ENCODE data around the gene PIPOX. TPM values are rescaled to one million over a fixed set of nuclear protein-coding genes. Genes with fewer than 3 reads are reported as not detected.

PIPOX gene
- total and polyA plus RNA-seq, 9 of the 15 experiments (the other 6 are each of a cell fraction or from before 2014, with no cell fraction given) = 0.15 to 2.2 (median 0.58) TPM; not detected in 2

DNA sequence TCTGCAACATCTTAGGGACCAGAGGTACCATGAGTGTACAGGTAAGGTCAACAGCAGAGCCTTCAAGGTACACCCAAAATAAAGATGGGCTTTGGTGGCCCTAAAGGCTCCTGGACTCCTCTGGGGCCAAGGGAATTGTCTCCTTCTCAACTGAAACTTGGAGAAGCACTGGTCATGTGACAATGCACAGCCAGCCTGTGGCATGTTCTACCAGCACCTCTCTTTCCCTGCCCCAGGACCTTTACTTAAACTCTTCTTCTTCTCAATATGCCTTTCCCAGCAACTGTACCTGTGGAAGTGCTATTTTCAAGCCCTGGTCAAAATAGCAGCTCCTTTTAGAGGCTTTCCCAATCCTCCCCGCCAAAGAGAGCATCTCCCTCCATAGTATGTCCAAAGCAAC lies 28.4 kb downstream of the PIPOX start:
- POLR2A ChIA-PET = interaction anchor here (0.6 kb wide), 1 partner anchor 15 kb away, joined by 3 read pairs; no protein-coding TSS in a partner anchor
- FAIRE-seq = no peak
- H3K27me3 ChIP-seq (ENCODE audit: control insufficient read depth in 2 of 2, insufficient read depth in 2 of 2, low read length in 2 of 2) = no peaks in the 10 kb centered on the region
- BruUV-seq (replicated peaks) = no TSS peak
- no peaks in the 10 kb centered on the region for H4K20me1 ChIP-seq (replicated peaks; ENCODE audit: control insufficient read depth, insufficient read depth, low read length)
- H3K4me1 ChIP-seq (replicated peaks in 1 of 2; ENCODE audit: control insufficient read depth in 2 of 2, insufficient read depth in 2 of 2, low read length in 2 of 2) = peaks cover 3% of the 10 kb centered on the region in 2 experiments; a peak in 1 of 5 replicates
- H3K9me3 ChIP-seq (replicated peaks; ENCODE audit: control insufficient read depth, insufficient read depth, low read depth, low read length) = no peaks in the 10 kb centered on the region
- intact Hi-C loops (cut with micrococcal nuclease) = no loop called here
- in situ Hi-C loops (cut with MboI) = no loop called here
- H3K9ac ChIP-seq (ENCODE audit: insufficient read depth in 1 of 2, low read depth in 2 of 2, low read length in 2 of 2) = no peak overlapping the region
- 31% methylated on average over 1 of the region's 1 CpG for WGBS (ENCODE audit: insufficient coverage, low coverage, missing lambda C conversion rate)
- H3K79me2 ChIP-seq (ENCODE audit: control insufficient read depth, insufficient read depth, low read length) = no peaks in the 10 kb centered on the region
- H3K4me2 ChIP-seq (ENCODE audit: insufficient read depth, low read length) = no peak overlapping the region
- DNase-seq (ENCODE audit: extremely low read depth in 1 of 4, low spot score in 3 of 4) = no peak
- H3K9me1 ChIP-seq (ENCODE audit: control insufficient read depth, insufficient read depth, low read length) = no peaks in the 10 kb centered on the region
- no peaks in the 10 kb centered on the region for H3K36me3 ChIP-seq (ENCODE audit: control insufficient read depth, insufficient read depth, low read length)
- no peak overlapping the region for H3K4me3 ChIP-seq
- no peak overlapping the region for H2AFZ ChIP-seq (ENCODE audit: low read depth, low read length)
- CTCF ChIA-PET (ENCODE audit: low intra/inter-chr PET ratio) = no interaction called here
- no peak overlapping the region for H3K27ac ChIP-seq (ENCODE audit: extremely low read depth, low read depth, low read length)
- no peak for ATAC-seq
- TF ChIP-seq ADNP (tag; IDR thresholded peaks at IDR 0.05) (no peak), DACH1 (IDR thresholded peaks at IDR 0.05; ENCODE audit: partially characterized antibody) (no peak), GATA2 (CRISPR knock-in tag; IDR thresholded peaks at IDR 0.05) (no peak), SIN3B (IDR thresholded peaks at IDR 0.05; ENCODE audit: low read depth) (no peak), BRD4 (IDR thresholded peaks at IDR 0.05) (no peak), XRCC5 (IDR thresholded peaks at IDR 0.05; ENCODE audit: low read depth, low read length) (no peak), SAFB2 (IDR thresholded peaks at IDR 0.05; ENCODE audit: borderline replicate concordance, low read depth, low read length, severe bottlenecking) (no peak), POLR2A (conservative IDR thresholded peaks at IDR 0.05) (0 out of 2 replicates have a peak, but pooled peaks have one; percentile 31), PURB (CRISPR knock-in tag; IDR thresholded peaks at IDR 0.05; ENCODE audit: low read depth) (no peak), IRF2 (CRISPR knock-in tag; IDR thresholded peaks at IDR 0.05) (no peak), NFIC (IDR thresholded peaks at IDR 0.05) (peak; percentile 83; the same call in 1 of the 2 replicates), ETV5 (CRISPR knock-in tag; IDR thresholded peaks at IDR 0.05; ENCODE audit: low read depth) (no peak), CREBBP (IDR thresholded peaks at IDR 0.05; ENCODE audit: low read depth, low read length) (no peak)
- TF ChIP-seq, protein P1, sequence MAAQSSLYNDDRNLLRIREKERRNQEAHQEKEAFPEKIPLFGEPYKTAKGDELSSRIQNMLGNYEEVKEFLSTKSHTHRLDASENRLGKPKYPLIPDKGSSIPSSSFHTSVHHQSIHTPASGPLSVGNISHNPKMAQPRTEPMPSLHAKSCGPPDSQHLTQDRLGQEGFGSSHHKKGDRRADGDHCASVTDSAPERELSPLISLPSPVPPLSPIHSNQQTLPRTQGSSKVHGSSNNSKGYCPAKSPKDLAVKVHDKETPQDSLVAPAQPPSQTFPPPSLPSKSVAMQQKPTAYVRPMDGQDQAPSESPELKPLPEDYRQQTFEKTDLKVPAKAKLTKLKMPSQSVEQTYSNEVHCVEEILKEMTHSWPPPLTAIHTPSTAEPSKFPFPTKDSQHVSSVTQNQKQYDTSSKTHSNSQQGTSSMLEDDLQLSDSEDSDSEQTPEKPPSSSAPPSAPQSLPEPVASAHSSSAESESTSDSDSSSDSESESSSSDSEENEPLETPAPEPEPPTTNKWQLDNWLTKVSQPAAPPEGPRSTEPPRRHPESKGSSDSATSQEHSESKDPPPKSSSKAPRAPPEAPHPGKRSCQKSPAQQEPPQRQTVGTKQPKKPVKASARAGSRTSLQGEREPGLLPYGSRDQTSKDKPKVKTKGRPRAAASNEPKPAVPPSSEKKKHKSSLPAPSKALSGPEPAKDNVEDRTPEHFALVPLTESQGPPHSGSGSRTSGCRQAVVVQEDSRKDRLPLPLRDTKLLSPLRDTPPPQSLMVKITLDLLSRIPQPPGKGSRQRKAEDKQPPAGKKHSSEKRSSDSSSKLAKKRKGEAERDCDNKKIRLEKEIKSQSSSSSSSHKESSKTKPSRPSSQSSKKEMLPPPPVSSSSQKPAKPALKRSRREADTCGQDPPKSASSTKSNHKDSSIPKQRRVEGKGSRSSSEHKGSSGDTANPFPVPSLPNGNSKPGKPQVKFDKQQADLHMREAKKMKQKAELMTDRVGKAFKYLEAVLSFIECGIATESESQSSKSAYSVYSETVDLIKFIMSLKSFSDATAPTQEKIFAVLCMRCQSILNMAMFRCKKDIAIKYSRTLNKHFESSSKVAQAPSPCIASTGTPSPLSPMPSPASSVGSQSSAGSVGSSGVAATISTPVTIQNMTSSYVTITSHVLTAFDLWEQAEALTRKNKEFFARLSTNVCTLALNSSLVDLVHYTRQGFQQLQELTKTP (IDR thresholded peaks at IDR 0.05; ENCODE audit: low read depth in 1 of 2, partially characterized antibody in 2 of 2) = no peak
- TF ChIP-seq, protein P2, sequence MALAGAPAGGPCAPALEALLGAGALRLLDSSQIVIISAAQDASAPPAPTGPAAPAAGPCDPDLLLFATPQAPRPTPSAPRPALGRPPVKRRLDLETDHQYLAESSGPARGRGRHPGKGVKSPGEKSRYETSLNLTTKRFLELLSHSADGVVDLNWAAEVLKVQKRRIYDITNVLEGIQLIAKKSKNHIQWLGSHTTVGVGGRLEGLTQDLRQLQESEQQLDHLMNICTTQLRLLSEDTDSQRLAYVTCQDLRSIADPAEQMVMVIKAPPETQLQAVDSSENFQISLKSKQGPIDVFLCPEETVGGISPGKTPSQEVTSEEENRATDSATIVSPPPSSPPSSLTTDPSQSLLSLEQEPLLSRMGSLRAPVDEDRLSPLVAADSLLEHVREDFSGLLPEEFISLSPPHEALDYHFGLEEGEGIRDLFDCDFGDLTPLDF (CRISPR knock-in tag; IDR thresholded peaks at IDR 0.05) = no peak
- TF ChIP-seq, protein P3, sequence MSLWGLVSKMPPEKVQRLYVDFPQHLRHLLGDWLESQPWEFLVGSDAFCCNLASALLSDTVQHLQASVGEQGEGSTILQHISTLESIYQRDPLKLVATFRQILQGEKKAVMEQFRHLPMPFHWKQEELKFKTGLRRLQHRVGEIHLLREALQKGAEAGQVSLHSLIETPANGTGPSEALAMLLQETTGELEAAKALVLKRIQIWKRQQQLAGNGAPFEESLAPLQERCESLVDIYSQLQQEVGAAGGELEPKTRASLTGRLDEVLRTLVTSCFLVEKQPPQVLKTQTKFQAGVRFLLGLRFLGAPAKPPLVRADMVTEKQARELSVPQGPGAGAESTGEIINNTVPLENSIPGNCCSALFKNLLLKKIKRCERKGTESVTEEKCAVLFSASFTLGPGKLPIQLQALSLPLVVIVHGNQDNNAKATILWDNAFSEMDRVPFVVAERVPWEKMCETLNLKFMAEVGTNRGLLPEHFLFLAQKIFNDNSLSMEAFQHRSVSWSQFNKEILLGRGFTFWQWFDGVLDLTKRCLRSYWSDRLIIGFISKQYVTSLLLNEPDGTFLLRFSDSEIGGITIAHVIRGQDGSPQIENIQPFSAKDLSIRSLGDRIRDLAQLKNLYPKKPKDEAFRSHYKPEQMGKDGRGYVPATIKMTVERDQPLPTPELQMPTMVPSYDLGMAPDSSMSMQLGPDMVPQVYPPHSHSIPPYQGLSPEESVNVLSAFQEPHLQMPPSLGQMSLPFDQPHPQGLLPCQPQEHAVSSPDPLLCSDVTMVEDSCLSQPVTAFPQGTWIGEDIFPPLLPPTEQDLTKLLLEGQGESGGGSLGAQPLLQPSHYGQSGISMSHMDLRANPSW (CRISPR knock-in tag; IDR thresholded peaks at IDR 0.05) = no peak

Data from K562 (cell line).